Measurements from ENCODE around the gene CFDP1.

CFDP1 gene

GRCh38 chr16:75455677-75456076 is 22.4 kb upstream of the CFDP1 start:
- TF ChIP-seq EGR1 (IDR thresholded peaks at IDR 0.05): no peak
- TF ChIP-seq RAD21 (IDR thresholded peaks at IDR 0.05; ENCODE audit: low read depth): no peak
- TF ChIP-seq REST (IDR thresholded peaks at IDR 0.05; ENCODE audit: low read depth): no peak
- TF ChIP-seq ZBTB7A (IDR thresholded peaks at IDR 0.05; ENCODE audit: low read depth): no peak
- no peak for TF ChIP-seq TCF12 (IDR thresholded peaks at IDR 0.05; ENCODE audit: low read depth)
- TF ChIP-seq TAF1 (IDR thresholded peaks at IDR 0.05; ENCODE audit: low read depth): no peak
- TF ChIP-seq EP300 (IDR thresholded peaks at IDR 0.05; ENCODE audit: borderline replicate concordance): no peak
- TF ChIP-seq NFIC (IDR thresholded peaks at IDR 0.05): no peak
- TF ChIP-seq FOXM1 (IDR thresholded peaks at IDR 0.05; ENCODE audit: borderline replicate concordance, low read depth): no peak
- no peak for TF ChIP-seq CEBPB (IDR thresholded peaks at IDR 0.05)
- no peak for TF ChIP-seq MAX (IDR thresholded peaks at IDR 0.05)

DNA sequence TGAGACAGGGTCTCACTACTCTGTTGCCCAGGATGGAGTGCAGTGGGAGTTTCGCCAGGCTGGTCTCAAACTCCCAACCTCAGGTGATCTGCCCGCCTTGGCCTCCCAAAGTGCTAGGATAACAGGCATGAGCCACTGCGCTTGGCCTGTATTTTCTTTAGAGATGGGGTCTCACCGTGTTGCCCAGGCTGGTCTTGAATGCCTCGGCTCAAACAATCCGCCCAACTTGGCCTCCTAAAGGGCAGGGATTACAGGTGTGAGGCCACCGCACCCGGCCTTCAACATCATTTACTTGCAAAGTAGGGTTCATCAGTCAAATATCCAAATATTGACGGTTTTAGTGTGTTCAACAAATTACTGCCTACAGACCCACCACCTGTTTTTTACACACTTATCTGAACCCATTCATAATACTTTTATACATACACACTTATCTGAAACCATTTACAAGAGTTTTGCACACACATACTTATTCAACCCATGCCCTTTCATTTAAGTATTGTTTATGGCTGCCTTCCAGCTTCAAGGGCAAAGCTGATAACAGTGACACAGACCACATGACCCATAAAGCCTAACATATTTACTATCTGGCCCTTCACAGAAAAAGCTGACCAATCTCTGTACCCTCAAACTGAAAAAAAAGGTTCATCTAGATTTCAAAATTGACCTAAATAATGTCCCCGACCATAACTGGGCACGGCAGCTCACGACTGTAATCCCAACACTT is 19.3 kb upstream of the CFDP1 start:
- no peak for TF ChIP-seq USF1 (IDR thresholded peaks at IDR 0.05)
- no peak for TF ChIP-seq TAF1 (IDR thresholded peaks at IDR 0.05; ENCODE audit: low read depth)
- no peak for TF ChIP-seq MAX (IDR thresholded peaks at IDR 0.05)

DNA sequence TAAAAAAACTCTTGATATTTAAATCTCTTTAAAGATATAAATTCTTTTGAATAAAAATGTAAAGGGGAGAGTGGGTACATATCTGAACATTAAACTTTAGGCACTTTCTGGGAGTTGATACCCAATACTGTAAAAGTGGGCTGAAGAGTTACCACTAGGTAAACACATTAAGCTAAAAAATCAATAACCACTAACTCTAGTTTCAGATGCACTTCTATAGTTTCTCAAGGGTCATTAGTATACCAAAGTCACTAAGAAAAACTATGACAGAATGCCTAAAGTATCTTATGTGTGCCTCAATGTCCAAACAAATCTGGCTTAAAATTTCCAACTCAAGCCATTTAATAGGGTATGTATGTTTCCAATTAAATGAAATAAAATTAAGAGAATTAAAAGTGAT is 13.1 kb upstream of the CFDP1 start:
- TF ChIP-seq TCF12 (IDR thresholded peaks at IDR 0.05; ENCODE audit: low read depth) (no peak), TAF1 (IDR thresholded peaks at IDR 0.05; ENCODE audit: low read depth) (no peak), REST (IDR thresholded peaks at IDR 0.05; ENCODE audit: low read depth) (no peak)

DNA sequence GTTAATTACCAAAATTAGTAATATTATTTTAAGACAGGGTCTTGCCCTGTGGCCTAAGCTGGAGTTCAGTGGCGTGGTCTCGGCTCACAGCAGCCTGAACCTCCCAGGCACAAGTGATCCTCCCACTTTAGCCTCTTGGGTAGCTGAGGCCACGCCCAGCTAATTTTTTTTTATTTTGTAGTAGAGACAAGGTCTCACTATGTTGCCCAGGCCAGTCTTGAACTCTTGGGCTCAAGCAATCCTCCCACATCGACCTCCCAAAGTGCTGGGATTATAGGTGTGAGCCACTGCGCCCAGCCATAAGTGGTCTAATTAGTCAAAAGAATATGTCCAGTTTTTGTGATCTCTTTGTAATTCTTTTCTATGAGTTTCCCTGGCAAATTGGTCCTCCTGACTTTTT is 12.0 kb upstream of the CFDP1 start:
- TF ChIP-seq EP300 (IDR thresholded peaks at IDR 0.05; ENCODE audit: borderline replicate concordance) (no peak), CREB1 (IDR thresholded peaks at IDR 0.05; ENCODE audit: low read depth) (no peak), USF1 (IDR thresholded peaks at IDR 0.05) (no peak), YY1 (IDR thresholded peaks at IDR 0.05; ENCODE audit: low read depth) (no peak), REST (IDR thresholded peaks at IDR 0.05; ENCODE audit: low read depth) (no peak), TAF1 (IDR thresholded peaks at IDR 0.05; ENCODE audit: low read depth) (no peak), CEBPB (IDR thresholded peaks at IDR 0.05) (no peak), MAX (IDR thresholded peaks at IDR 0.05) (no peak), FOXM1 (IDR thresholded peaks at IDR 0.05; ENCODE audit: borderline replicate concordance, low read depth) (no peak), NFIC (IDR thresholded peaks at IDR 0.05) (no peak), ZBTB7A (IDR thresholded peaks at IDR 0.05; ENCODE audit: low read depth) (no peak), TEAD4 (IDR thresholded peaks at IDR 0.05) (no peak), EGR1 (IDR thresholded peaks at IDR 0.05) (no peak), TCF12 (IDR thresholded peaks at IDR 0.05; ENCODE audit: low read depth) (no peak), RAD21 (IDR thresholded peaks at IDR 0.05; ENCODE audit: low read depth) (no peak)

DNA sequence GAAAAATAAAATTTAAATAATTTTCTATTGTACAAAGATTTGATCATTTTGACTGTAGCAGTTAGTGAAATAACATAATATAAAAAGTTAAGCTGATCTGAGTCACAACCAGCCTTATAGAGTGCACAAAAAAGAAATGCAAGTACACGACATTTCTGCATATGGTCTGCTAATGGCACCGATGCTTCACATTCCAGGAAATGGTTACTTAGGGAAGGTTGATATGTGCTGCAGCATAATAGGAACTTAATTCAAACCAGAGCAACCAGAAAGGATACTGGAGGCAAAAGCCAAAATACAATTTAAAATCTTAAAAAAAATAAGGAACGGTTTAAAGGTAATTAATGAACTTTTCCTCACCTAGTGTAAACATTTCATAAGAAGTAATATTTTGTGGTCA is 10.0 kb upstream of the CFDP1 start:
- no peak for TF ChIP-seq FOXM1 (IDR thresholded peaks at IDR 0.05; ENCODE audit: borderline replicate concordance, low read depth)
- no peak for TF ChIP-seq YY1 (IDR thresholded peaks at IDR 0.05; ENCODE audit: low read depth)
